Measurements from ENCODE around the gene BEX2.
A peak's percentile ranks its signal among the peaks of the same experiment; 100 is the strongest.

The BEX2 gene

DNA sequence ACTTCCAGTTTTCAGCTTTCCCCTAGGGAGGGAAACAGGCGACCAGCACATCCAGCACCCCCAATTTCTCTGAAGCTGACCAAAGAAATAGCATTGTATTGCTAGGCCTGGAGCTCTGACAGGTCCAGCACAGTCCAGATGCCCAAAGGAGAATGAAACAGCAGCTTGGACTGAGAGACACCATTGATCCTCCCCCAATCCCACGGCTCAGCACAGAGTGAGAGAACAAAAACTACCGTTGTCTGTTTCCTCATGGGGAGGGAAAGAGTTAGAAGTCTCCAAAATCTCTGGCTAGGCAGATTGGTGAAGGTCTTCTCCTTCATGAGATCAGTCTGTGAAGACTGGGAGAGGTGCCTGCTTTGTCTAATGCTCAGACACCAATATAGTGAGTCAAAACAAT is 27.9 kb upstream of the BEX2 start:
- TF ChIP-seq CSRNP3 (CRISPR knock-in tag; IDR thresholded peaks at IDR 0.05) (no peak), ZFP3 (CRISPR knock-in tag; IDR thresholded peaks at IDR 0.05) (no peak), ZFP30 (CRISPR knock-in tag; IDR thresholded peaks at IDR 0.05) (no peak), ZNF565 (CRISPR knock-in tag; conservative IDR thresholded peaks at IDR 0.05; ENCODE audit: low read depth) (no peak), OSR1 (CRISPR knock-in tag; IDR thresholded peaks at IDR 0.05) (no peak), BACH2 (CRISPR knock-in tag; IDR thresholded peaks at IDR 0.05; ENCODE audit: borderline replicate concordance) (no peak)
- TF ChIP-seq, protein P1, sequence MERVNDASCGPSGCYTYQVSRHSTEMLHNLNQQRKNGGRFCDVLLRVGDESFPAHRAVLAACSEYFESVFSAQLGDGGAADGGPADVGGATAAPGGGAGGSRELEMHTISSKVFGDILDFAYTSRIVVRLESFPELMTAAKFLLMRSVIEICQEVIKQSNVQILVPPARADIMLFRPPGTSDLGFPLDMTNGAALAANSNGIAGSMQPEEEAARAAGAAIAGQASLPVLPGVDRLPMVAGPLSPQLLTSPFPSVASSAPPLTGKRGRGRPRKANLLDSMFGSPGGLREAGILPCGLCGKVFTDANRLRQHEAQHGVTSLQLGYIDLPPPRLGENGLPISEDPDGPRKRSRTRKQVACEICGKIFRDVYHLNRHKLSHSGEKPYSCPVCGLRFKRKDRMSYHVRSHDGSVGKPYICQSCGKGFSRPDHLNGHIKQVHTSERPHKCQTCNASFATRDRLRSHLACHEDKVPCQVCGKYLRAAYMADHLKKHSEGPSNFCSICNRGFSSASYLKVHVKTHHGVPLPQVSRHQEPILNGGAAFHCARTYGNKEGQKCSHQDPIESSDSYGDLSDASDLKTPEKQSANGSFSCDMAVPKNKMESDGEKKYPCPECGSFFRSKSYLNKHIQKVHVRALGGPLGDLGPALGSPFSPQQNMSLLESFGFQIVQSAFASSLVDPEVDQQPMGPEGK (CRISPR knock-in tag; IDR thresholded peaks at IDR 0.05; ENCODE audit: borderline replicate concordance), result no peak
- ATAC-seq, result no peak

DNA sequence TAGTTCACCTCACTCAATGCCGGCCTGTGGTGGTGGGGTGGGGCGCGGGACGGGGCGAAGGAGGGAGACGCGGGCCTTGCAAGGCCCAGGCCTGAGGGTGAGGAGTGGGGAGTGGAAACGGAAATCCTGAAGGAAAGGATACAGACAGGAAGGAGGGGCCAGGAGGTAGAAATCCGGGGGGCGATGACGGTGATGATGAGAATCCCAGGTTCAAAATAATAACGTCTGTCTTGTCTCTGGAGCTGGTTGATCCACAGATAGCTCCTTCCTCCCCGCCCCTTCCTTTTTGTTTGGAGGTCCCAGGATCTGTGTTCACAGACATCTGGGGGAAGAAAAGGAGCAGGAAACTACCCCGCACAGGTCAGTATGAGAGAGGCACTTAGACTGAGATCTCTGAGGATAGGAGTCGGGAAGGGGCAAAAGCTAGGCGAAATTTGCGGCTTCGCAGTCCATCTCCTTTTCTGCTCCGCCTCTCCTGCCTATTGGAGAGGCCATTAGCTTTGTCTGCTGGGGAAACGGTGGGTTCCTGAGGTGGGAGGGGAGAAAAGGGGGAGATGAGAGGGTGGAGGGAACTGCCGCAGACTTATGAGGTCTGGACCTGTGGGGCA is 20.0 kb upstream of the BEX2 start:
- peak; percentile 79 for ATAC-seq
- TF ChIP-seq CSDC2 (CRISPR knock-in tag; IDR thresholded peaks at IDR 0.05), result no peak

GRCh38 chrX:103329991-103330390 is 19.2 kb upstream of the BEX2 start, which contains the start of gene TCEAL7:
TCEAL7 (plus strand) TSS chrX:103330239; CDS start chrX:103331404, 1,165 bp downstream.
- ATAC-seq, result peak; percentile 89
- TF ChIP-seq ZFP30 (CRISPR knock-in tag; IDR thresholded peaks at IDR 0.05) (no peak), ESRRG (CRISPR knock-in tag; IDR thresholded peaks at IDR 0.05) (no peak), CREB5 (CRISPR knock-in tag; IDR thresholded peaks at IDR 0.05; ENCODE audit: low read depth) (no peak), GLIS3 (CRISPR knock-in tag; IDR thresholded peaks at IDR 0.05) (no peak)
- TF ChIP-seq, protein P1 (CRISPR knock-in tag; IDR thresholded peaks at IDR 0.05; ENCODE audit: borderline replicate concordance), result no peak

DNA sequence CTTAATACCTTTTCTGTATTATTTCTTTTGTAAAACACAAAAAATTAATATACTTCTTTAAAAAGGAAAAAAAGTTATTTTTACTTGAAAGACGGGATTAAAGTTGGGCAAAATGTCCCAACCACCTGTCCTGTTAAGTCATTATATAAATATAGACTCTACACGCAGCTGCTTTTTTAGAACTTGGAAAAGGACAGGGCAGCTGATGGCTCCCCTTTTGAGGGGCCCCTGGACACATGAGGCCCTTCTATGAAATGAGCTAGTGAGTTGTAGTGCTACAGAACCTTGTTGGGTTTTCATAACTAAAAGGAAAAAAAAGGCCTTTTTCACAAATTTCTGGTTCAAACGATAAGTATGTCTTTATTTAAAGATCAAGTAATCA is 600 bp upstream of the BEX2 start:
- TF ChIP-seq ESRRG (CRISPR knock-in tag; IDR thresholded peaks at IDR 0.05), result no peak
- no peak for TF ChIP-seq POU6F1 (CRISPR knock-in tag; IDR thresholded peaks at IDR 0.05; ENCODE audit: borderline replicate concordance, low read depth)
- TF ChIP-seq ZFP30 (CRISPR knock-in tag; IDR thresholded peaks at IDR 0.05), result no peak
- no peak for TF ChIP-seq ZNF8 (CRISPR knock-in tag; IDR thresholded peaks at IDR 0.05)
- no peak for TF ChIP-seq TCF4 (CRISPR knock-in tag; IDR thresholded peaks at IDR 0.05; ENCODE audit: borderline replicate concordance)
- TF ChIP-seq RARB (CRISPR knock-in tag; IDR thresholded peaks at IDR 0.05), result no peak
- no peak for TF ChIP-seq BACH2 (CRISPR knock-in tag; IDR thresholded peaks at IDR 0.05; ENCODE audit: borderline replicate concordance)
- no peak for TF ChIP-seq CSDC2 (CRISPR knock-in tag; IDR thresholded peaks at IDR 0.05)
- no peak for TF ChIP-seq CSRNP3 (CRISPR knock-in tag; IDR thresholded peaks at IDR 0.05)
- TF ChIP-seq ZFP3 (CRISPR knock-in tag; IDR thresholded peaks at IDR 0.05), result no peak
- no peak for TF ChIP-seq ARNTL (CRISPR knock-in tag; IDR thresholded peaks at IDR 0.05; ENCODE audit: borderline replicate concordance, low read depth)
- no peak for TF ChIP-seq PPARA (CRISPR knock-in tag; IDR thresholded peaks at IDR 0.05; ENCODE audit: borderline replicate concordance)
- TF ChIP-seq ISL1 (CRISPR knock-in tag; IDR thresholded peaks at IDR 0.05), result no peak
- TF ChIP-seq TSHZ2 (CRISPR knock-in tag; IDR thresholded peaks at IDR 0.05), result no peak
- TF ChIP-seq ZC3H10 (CRISPR knock-in tag; IDR thresholded peaks at IDR 0.05), result no peak
- ATAC-seq, result no peak
